Nephron (organoid): ENCODE measurements around the gene CIC.

ENCODE experiments used
- H3K27ac Mint-ChIP-seq, 3 experiments: 2 replicates each; pipeline ENCODE4 v1.8.0; 2020; ENCODE audit warnings: mixed read lengths in 3 of 3, mild to moderate bottlenecking in 2 of 3, moderate library complexity in 1 of 3
- H3K27me3 Mint-ChIP-seq: 2 replicates; pipeline ENCODE4 v1.8.0; 2021; ENCODE audit warnings: low read depth, mild to moderate bottlenecking, moderate library complexity, mixed read lengths
- H3K36me3 Mint-ChIP-seq: 2 replicates; pipeline ENCODE4 v1.8.0; 2020; ENCODE audit warnings: low read depth, mixed read lengths
- H3K4me1 Mint-ChIP-seq: 2 replicates; pipeline ENCODE4 v1.8.0; 2020; ENCODE audit warnings: mixed read lengths
- H3K4me3 Mint-ChIP-seq, 3 experiments: 2 replicates each; pipeline ENCODE4 v1.8.0; 2020; ENCODE audit warnings: mild to moderate bottlenecking in 3 of 3, mixed read lengths in 3 of 3, moderate library complexity in 2 of 3
- H3K9me3 Mint-ChIP-seq: 2 replicates; pipeline ENCODE4 v1.8.0; 2020; ENCODE audit warnings: mixed read lengths
- CTCF ChIP-seq, 3 experiments: fragments of 200-600 bp; sonication (generic); IDR thresholded peaks; one replicate each; pipeline ENCODE4 v1.5.0; 2021; ENCODE audit warnings: antibody characterized with exemption in 3 of 3; ENCODE audit not compliant: unreplicated experiment in 3 of 3

CIC gene

DNA sequence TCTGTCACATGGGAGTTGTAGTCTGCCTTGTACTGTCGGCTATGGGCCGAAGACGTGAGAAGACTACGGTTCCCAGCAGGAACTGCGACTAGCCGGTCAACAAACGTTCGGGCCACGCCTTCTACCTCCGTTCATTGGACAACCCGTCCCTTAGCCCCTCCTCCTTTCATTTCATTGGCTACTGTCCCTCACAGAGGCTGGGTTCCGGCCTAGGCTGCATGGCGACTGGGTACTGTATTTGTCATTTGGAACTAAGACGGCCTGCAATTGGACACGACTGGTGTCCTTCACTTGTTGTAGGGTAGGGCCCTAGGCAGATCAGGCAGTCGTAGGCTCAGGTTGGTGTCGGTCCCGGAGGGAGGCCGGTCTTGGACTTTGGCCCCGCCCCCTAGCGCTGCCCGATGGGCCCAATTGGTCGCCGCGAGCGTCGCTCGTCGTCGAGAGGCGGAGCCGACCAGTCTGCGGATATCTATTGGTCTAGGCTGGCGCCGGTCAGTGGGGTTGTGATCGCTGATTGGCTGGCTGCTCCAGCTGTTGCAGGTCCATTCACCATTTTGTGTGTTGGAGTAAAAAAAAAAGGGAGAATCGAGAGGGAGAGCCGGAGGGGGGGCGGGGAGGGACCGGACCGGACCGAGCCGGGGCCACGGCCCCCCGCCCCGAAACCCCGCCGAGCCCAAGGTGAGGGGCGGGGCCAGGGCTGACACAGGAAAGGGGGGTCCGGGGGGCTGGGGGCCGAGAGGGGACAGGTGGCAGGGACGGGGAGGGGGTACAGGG lies at the start of gene CIC:
CIC (plus strand) TSS at position 549 of the 774 bp plus-strand sequence. CDS start 2,532 bp downstream, outside the sequence.
- H3K4me1 Mint-ChIP-seq = peaks cover 25% of the 10 kb centered on the region
- peak within 1 kb of the TSS in 1 of 3 experiments; percentile 86 for H3K27ac Mint-ChIP-seq
- H3K36me3 Mint-ChIP-seq = peaks cover 4% of the 10 kb centered on the region
- H3K4me3 Mint-ChIP-seq = peak within 1 kb of the TSS in 1 of 3 experiments; percentile 89
- no peak for TF ChIP-seq CTCF (IDR thresholded peaks at IDR 0.05; ENCODE audit: unreplicated experiment in 3 of 3)
- no peaks in the 10 kb centered on the region for H3K9me3 Mint-ChIP-seq
- H3K27me3 Mint-ChIP-seq = no peaks in the 10 kb centered on the region

- peak within 1 kb of the TSS; percentile 85 to 93 (median 85) for H3K27ac Mint-ChIP-seq
- no peak for TF ChIP-seq CTCF (IDR thresholded peaks at IDR 0.05; ENCODE audit: unreplicated experiment in 3 of 3)
- H3K4me1 Mint-ChIP-seq = peaks cover 39% of the 10 kb centered on the region
- H3K4me3 Mint-ChIP-seq = peak within 1 kb of the TSS; percentile 92 to 93 (median 92)
- no peaks in the 10 kb centered on the region for H3K27me3 Mint-ChIP-seq
- peaks cover 26% of the 10 kb centered on the region for H3K36me3 Mint-ChIP-seq
- no peaks in the 10 kb centered on the region for H3K9me3 Mint-ChIP-seq
Observed at GRCh38 chr19:42219812-42220750, 49.0 kb upstream of the CIC start, which contains the start of gene ZNF526. TSS of gene ZNF526 (plus strand) at chr19:42220312. CDS start at chr19:42224404, 4,092 bp downstream.

GRCh38 chr19:42220751-42221097 lies 48.3 kb upstream of the CIC start:
- no peaks in the 10 kb centered on the region for H3K27me3 Mint-ChIP-seq
- H3K4me3 Mint-ChIP-seq = peak overlapping the region; percentile 92 to 93 (median 92)
- H3K27ac Mint-ChIP-seq = peak overlapping the region; percentile 85 to 93 (median 85)
- peaks cover 22% of the 10 kb centered on the region for H3K36me3 Mint-ChIP-seq
- peaks cover 37% of the 10 kb centered on the region for H3K4me1 Mint-ChIP-seq
- no peak for TF ChIP-seq CTCF (IDR thresholded peaks at IDR 0.05; ENCODE audit: unreplicated experiment in 3 of 3)
- no peaks in the 10 kb centered on the region for H3K9me3 Mint-ChIP-seq

DNA sequence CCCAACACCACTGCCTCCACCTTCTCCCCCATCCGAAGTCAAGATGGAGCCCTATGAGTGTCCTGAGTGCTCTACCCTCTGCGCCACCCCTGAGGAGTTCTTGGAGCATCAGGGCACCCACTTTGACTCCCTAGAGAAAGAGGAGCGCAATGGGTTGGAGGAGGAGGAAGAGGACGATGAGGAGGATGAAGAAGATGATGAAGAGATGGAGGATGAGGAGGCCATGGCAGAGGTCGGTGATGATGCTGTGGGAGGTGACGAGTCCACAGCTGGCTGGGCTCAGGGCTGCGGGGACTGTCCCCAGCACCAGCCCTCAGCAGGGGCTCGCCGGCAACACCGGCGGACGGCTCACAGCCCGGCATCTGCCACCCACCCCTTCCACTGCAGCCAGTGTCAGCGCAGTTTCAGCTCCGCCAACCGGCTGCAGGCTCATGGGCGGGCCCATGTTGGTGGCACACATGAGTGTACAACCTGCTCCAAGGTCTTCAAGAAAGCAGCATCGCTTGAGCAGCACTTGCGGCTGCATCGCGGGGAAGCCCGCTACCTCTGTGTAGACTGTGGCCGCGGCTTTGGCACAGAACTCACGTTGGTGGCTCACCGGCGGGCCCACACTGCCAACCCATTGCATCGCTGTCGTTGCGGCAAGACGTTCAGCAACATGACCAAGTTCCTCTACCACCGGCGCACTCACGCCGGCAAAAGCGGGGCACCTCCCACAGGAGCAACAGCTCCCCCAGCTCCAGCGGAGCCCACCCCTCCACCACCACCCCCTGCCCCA lies 43.9 kb upstream of the CIC start:
- Mint-ChIP-seq H3K36me3 (peaks cover 50% of the 10 kb centered on the region), H3K9me3 (no peaks in the 10 kb centered on the region), H3K27ac (no peak overlapping the region), H3K4me3 (no peak overlapping the region), H3K27me3 (no peaks in the 10 kb centered on the region), H3K4me1 (peaks cover 18% of the 10 kb centered on the region)
- TF ChIP-seq CTCF (IDR thresholded peaks at IDR 0.05; ENCODE audit: unreplicated experiment in 3 of 3) = no peak

GRCh38 chr19:42225718-42226292 lies 43.2 kb upstream of the CIC start:
- Mint-ChIP-seq H3K27me3 (no peaks in the 10 kb centered on the region), H3K4me1 (peaks cover 11% of the 10 kb centered on the region), H3K27ac (no peak overlapping the region)

More at GRCh38 chr19:42225718-42226292, 43.2 kb upstream of the CIC start:
- no peak overlapping the region for H3K4me3 Mint-ChIP-seq
- TF ChIP-seq CTCF (IDR thresholded peaks at IDR 0.05; ENCODE audit: unreplicated experiment in 3 of 3) = no peak
- H3K9me3 Mint-ChIP-seq = no peaks in the 10 kb centered on the region
- peaks cover 53% of the 10 kb centered on the region for H3K36me3 Mint-ChIP-seq
